ENCODE results near the gene DCUN1D1. TPM values are rescaled to one million over a fixed set of nuclear protein-coding genes. Genes with fewer than 3 reads are reported as not detected.

The DCUN1D1 gene
- total RNA-seq, 4 donors from 2014 or later = 13.8 to 26.2 (median 18.1) TPM

DNA sequence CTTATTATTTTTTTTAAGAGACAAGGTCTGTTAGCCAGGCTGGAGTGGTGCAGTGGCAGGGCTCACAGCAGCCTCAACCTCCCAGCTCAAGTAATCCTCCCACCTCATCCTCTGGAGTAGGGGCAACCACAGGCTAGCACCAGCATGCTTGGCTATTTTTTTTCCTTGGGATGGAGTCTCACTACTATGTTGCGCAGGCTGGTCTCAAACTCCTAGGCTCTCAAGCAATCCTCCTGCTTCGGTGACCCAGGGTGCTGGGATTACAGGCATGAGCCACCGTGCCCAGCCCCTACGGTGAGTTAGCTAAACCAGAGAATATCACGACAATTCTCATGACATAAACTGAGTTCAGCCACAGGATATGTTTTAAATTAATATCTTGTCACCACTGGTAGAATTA lies 2.0 kb downstream of the DCUN1D1 start:
- Histone ChIP-seq H3K4me3 (no peak overlapping the region), H3K9me3 (no peaks in the 10 kb centered on the region), H3K4me1 (peaks cover 0 to 35% (median 11%) of the 10 kb centered on the region in 4 donors), H3K27ac (no peak overlapping the region), H3K36me3 (no peaks in the 10 kb centered on the region), H3K27me3 (no peaks in the 10 kb centered on the region)
- TF ChIP-seq EP300 (IDR thresholded peaks at IDR 0.05) = no peak
- TF ChIP-seq, protein P1, sequence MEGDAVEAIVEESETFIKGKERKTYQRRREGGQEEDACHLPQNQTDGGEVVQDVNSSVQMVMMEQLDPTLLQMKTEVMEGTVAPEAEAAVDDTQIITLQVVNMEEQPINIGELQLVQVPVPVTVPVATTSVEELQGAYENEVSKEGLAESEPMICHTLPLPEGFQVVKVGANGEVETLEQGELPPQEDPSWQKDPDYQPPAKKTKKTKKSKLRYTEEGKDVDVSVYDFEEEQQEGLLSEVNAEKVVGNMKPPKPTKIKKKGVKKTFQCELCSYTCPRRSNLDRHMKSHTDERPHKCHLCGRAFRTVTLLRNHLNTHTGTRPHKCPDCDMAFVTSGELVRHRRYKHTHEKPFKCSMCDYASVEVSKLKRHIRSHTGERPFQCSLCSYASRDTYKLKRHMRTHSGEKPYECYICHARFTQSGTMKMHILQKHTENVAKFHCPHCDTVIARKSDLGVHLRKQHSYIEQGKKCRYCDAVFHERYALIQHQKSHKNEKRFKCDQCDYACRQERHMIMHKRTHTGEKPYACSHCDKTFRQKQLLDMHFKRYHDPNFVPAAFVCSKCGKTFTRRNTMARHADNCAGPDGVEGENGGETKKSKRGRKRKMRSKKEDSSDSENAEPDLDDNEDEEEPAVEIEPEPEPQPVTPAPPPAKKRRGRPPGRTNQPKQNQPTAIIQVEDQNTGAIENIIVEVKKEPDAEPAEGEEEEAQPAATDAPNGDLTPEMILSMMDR (IDR thresholded peaks at IDR 0.05) = no peak
- TF ChIP-seq POLR2A (IDR thresholded peaks at IDR 0.05) = no peak
- DNase-seq (ENCODE audit: low spot score in 2 of 2) = no peak
- 61 to 68% methylated on average over 5 of the region's 5 CpGs for WGBS, 2 donors

DNA sequence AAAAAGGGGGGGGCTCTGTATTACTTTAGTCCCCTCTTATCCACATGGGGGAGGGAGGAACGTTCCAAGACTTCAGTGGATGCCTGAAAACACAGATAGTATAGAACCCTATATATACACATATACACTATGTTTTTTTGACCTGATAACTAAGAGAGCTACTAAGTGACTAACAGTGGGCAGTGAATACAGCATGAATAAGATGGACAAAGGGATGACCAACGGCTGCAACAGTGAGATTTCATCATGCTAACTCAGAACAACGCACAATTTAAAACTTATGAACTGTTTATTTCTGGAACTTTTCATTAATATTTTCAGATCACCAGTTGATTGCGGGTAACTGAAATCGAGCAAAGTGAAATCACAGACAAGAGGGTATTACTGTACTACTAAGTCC lies 7.3 kb downstream of the DCUN1D1 start:
- Histone ChIP-seq H3K9me3 (no peaks in the 10 kb centered on the region), H3K4me1 (peaks cover 0 to 48% (median 0%) of the 10 kb centered on the region in 4 donors), H3K36me3 (no peaks in the 10 kb centered on the region), H3K27ac (no peak overlapping the region), H3K27me3 (no peaks in the 10 kb centered on the region), H3K4me3 (no peak overlapping the region)
- 90 to 93% methylated on average over 5 of the region's 5 CpGs for WGBS, 2 donors
- no peak for DNase-seq (ENCODE audit: low spot score in 2 of 2)
- no peak for TF ChIP-seq POLR2A (IDR thresholded peaks at IDR 0.05)
- TF ChIP-seq, protein P1 (IDR thresholded peaks at IDR 0.05) = no peak
- TF ChIP-seq EP300 (IDR thresholded peaks at IDR 0.05) = no peak

DNA sequence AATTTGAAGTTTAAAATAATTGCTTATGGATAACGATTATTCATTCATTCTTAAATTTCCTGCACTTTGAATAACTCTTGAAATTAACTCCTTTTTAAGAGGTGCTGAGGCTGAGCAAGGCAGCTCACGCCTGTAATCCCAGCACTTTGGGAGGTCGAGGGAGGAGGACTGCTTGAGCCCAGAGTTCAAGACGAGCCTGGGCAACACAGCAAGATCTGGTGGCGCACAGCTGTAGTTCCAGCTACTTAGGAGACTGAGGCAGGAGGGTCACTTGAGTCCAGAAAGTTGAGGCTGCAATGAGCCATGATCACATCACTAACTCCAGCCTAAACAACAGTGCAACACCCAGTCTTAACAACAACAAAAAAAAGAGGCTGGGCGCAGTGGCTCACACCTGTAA lies 8.0 kb downstream of the DCUN1D1 start:
- no peak overlapping the region for H3K27ac ChIP-seq
- H3K4me1 ChIP-seq = peaks cover 0 to 50% (median 3%) of the 10 kb centered on the region in 4 donors
- H3K36me3 ChIP-seq = no peaks in the 10 kb centered on the region
- TF ChIP-seq EP300 (IDR thresholded peaks at IDR 0.05) = no peak
- no peak for TF ChIP-seq POLR2A (IDR thresholded peaks at IDR 0.05)
- TF ChIP-seq, protein P1 (IDR thresholded peaks at IDR 0.05) = no peak
- H3K9me3 ChIP-seq = no peaks in the 10 kb centered on the region
- H3K4me3 ChIP-seq = no peak overlapping the region
- 81 to 91% methylated on average over 6 of the region's 6 CpGs for WGBS, 2 donors
- no peak for DNase-seq (ENCODE audit: low spot score in 2 of 2)
- no peaks in the 10 kb centered on the region for H3K27me3 ChIP-seq

DNA sequence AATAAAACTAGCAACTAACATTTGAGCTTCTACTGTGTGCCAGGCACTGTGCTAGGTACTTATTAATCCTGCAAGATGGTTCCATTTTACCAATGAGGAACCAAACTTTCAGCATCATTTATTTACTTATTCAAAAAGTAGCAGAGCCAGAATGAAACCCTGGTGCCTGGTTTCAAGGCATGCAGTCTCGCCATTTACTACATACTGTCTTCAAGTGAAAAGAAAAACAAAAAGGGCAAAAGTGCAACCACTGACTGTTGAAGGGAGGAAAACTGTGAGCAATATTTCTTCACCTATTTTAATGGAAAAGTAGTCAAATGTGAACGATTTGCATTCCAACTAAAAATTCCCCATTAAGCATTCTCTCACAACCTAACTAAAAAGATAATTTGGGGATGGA lies 8.7 kb downstream of the DCUN1D1 start:
- DNase-seq (ENCODE audit: low spot score in 2 of 2) = no peak
- 51 to 71% methylated on average over 2 of the region's 2 CpGs for WGBS, 2 donors
- no peaks in the 10 kb centered on the region for H3K9me3 ChIP-seq

DNA sequence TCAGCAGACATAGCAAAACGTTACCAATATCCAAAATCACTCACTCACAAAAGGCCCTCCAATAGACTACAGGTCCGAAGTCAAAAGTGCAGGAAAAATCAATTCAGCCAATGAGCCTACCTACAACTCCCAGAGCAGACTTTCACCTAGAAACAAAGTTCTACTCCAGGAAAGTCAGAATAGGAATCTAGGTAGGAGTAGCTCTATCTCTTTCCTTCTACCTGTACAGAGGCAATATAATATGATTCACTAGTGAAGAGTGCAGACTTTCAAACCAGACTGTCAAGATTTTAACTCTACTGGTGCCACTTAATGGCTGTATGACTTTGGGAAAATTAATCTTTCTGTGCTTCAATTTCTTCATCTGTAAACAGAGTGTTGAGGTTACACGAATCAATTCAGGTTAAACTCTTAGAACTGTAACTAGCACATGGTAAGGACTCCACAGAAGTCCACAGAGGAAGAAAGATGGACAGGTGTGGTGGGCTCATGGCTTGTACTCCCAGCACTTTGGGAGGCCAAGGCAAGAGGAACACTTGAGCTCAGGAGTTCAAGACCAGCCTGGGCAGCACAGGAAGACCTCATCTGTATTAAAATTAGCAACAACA lies 9.4 kb downstream of the DCUN1D1 start:
- no peak overlapping the region for H3K27ac ChIP-seq
- 73 to 81% methylated on average over 3 of the region's 3 CpGs for WGBS, 2 donors
- peaks cover 0 to 53% (median 3%) of the 10 kb centered on the region in 4 donors for H3K4me1 ChIP-seq
- no peak for DNase-seq (ENCODE audit: low spot score in 2 of 2)
- H3K27me3 ChIP-seq = no peaks in the 10 kb centered on the region
- no peak overlapping the region for H3K4me3 ChIP-seq
- H3K36me3 ChIP-seq = no peaks in the 10 kb centered on the region
- no peak for TF ChIP-seq EP300 (IDR thresholded peaks at IDR 0.05)
- no peak for TF ChIP-seq POLR2A (IDR thresholded peaks at IDR 0.05)
- TF ChIP-seq, protein P1 (IDR thresholded peaks at IDR 0.05) = no peak
- H3K9me3 ChIP-seq = no peaks in the 10 kb centered on the region

More for the DNA sequence above, 8.7 kb downstream of the DCUN1D1 start:
- Histone ChIP-seq H3K36me3 (no peaks in the 10 kb centered on the region), H3K4me1 (peaks cover 0 to 47% (median 3%) of the 10 kb centered on the region in 4 donors), H3K4me3 (no peak overlapping the region), H3K27ac (no peak overlapping the region), H3K27me3 (no peaks in the 10 kb centered on the region)
- TF ChIP-seq EP300 (IDR thresholded peaks at IDR 0.05) (no peak), POLR2A (IDR thresholded peaks at IDR 0.05) (no peak)
- TF ChIP-seq, protein P1 (IDR thresholded peaks at IDR 0.05) = no peak

Data from tibial nerve (tissue), 4 donors.